Activated naive CD4-positive, alpha-beta T cell treated with anti-CD3 and anti-CD28 coated beads, Interleukin-2, amount 10 ng/mL, durations not matched to agents 7 days and 5 days (primary cell): ENCODE data around the gene ARSJ.

Source experiments
- CTCF ChIA-PET: fragments of 350-600 bp; sonication (Branson Sonifier 250); formaldehyde crosslinking; loops from one replicate; lab custom pipeline; 2021; ENCODE audit warnings: antibody characterized with exemption; lab: Charles Lee
- DNase-seq: peaks from one replicate; pipeline ENCODE4 v3.0.0-alpha.2; 2020
- H3K27ac Mint-ChIP-seq: one replicate; pipeline ENCODE4 v1.8.0; 2021; ENCODE audit warnings: mild to moderate bottlenecking, moderate library complexity, mixed read lengths
- H3K27me3 Mint-ChIP-seq: one replicate; pipeline ENCODE4 v1.8.0; 2021; ENCODE audit warnings: mild to moderate bottlenecking, mixed read lengths
- H3K36me3 Mint-ChIP-seq: one replicate; pipeline ENCODE4 v1.8.0; 2021; ENCODE audit warnings: mixed read lengths
- H3K4me1 Mint-ChIP-seq: one replicate; pipeline ENCODE4 v1.8.0; 2021; ENCODE audit warnings: mixed read lengths
- H3K4me3 Mint-ChIP-seq: one replicate; pipeline ENCODE4 v1.8.0; 2021; ENCODE audit warnings: mild to moderate bottlenecking, moderate library complexity, mixed read lengths
- H3K9me3 Mint-ChIP-seq: one replicate; pipeline ENCODE4 v1.8.0; 2021; ENCODE audit warnings: mixed read lengths

ARSJ gene

DNA sequence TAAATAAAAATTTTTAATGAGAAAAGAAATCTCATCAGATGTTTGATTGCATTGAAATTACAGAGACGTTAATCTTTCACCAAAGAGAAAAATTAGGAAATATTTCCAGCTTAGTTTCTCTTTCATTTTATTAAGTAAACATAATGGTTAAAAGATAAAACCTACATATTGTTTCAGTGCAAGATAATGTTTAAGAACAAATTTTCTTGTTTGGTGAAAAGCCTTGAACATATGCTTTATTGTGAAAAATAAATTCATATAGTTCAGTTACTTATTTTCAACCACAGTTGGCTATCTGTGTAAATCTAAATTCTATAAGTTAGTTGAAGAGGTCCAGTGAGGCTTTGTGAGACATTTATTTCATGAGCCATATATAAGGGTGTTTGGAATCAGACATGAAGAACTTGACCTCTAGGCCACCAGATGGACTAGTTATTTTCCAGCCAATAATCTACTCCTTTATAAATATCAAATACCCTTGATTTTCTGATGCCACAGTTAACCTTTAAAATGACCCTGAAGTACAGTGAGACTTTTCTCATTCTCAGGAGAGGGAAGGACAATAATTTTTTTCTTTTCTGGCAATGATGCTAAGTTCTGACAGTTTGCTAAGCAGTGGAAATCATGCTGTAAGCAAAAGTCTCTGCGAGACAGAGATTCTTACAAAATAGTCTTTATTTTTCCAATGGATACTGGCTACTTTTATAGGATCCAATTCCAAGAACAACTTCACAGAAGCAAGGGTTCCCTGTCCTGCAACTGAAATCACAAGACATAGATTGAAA is 2.5 kb downstream of the ARSJ start:
- Mint-ChIP-seq H3K9me3 (no peaks in the 10 kb centered on the region), H3K27ac (no peak overlapping the region), H3K4me3 (no peak overlapping the region), H3K27me3 (peaks cover 30% of the 10 kb centered on the region), H3K36me3 (no peaks in the 10 kb centered on the region), H3K4me1 (peaks cover 17% of the 10 kb centered on the region)
- DNase-seq, result no peak
- CTCF ChIA-PET, result no interaction called here

DNA sequence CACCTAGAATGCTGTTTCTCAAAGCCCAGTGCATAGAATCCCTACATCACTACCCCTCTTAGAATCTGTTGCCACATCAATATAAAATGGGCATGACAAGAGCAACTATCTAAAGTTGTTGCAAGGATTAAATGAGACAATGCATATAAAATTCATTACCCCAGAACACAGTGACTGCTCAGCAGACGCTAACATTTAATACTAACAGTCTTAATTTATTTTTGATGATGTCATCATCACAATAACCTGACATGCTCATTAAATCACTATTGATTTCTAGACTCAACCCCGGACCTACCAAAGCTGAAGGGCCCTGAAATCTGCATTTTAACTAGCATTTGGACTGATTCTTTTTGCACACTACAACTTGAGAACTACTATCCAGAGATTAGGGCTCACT is 3.9 kb downstream of the ARSJ start:
- DNase-seq, result no peak
- Mint-ChIP-seq H3K4me1 (peaks cover 17% of the 10 kb centered on the region), H3K36me3 (no peaks in the 10 kb centered on the region), H3K27ac (no peak overlapping the region), H3K4me3 (no peak overlapping the region), H3K27me3 (peaks cover 27% of the 10 kb centered on the region), H3K9me3 (no peaks in the 10 kb centered on the region)
- CTCF ChIA-PET, result no interaction called here

DNA sequence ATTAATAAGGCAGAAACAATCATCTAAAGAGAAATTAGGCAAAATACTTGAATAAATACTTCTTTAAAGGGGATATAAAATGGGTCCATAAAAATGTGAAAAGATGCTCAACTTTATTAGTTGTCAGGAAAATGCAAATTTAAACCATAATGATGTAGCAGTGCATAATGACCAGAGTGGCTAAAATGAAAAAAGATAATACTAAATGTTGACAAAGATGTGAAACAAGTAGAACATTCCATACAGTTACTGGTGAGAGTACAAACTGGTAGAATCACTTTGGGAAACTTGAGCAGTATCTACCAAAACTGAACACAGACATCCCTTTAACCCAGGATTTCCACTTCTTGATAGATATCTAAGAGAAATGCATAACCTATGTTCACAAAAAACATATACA is 5.0 kb downstream of the ARSJ start:
- Mint-ChIP-seq H3K27ac (no peak overlapping the region), H3K9me3 (no peaks in the 10 kb centered on the region), H3K4me3 (no peak overlapping the region), H3K4me1 (peaks cover 7% of the 10 kb centered on the region), H3K36me3 (no peaks in the 10 kb centered on the region), H3K27me3 (peaks cover 18% of the 10 kb centered on the region)
- no peak for DNase-seq
- CTCF ChIA-PET, result no interaction called here

DNA sequence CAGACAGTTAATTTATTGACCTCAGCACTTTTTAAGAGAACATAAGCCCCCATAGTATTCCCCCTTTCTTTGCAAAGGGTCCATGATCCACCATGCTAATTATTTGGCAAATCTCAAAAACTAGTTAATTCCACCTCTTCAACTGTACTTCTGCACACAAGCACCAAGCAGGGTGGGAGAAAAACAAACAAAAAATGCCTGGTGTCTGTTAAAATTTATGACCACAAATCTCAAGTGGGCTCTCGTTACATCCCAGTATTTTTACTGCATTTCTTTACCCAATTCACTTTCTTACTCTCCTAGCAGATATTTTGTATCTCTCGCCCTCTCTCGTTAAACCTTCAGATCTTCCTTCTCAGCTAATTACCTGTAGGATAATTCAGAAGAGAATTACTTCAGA is 6.1 kb downstream of the ARSJ start:
- peaks cover 6% of the 10 kb centered on the region for H3K27me3 Mint-ChIP-seq
- CTCF ChIA-PET, result no interaction called here
- no peaks in the 10 kb centered on the region for H3K4me1 Mint-ChIP-seq
- DNase-seq, result no peak
- H3K4me3 Mint-ChIP-seq, result no peak overlapping the region
- H3K36me3 Mint-ChIP-seq, result no peaks in the 10 kb centered on the region
- H3K27ac Mint-ChIP-seq, result no peak overlapping the region
- H3K9me3 Mint-ChIP-seq, result no peaks in the 10 kb centered on the region

DNA sequence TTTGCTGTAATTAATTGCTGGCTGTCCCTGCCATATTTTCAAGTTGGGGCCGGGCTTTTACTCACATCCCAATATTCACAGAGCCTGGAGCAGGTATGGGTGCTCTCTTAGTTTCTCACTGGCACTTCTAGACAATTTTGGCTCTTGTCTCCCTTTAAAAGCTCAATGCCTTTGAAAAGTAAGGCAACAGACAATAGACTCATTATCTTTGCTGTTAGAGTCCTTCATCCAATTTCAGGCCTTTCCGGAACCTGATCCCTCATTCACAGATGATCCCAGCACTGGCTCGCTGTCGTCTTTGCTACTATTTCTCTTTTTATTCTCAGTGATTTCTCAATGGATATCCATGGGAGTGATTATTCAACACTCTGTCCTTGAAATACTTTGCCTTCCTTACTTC is 6.7 kb downstream of the ARSJ start:
- H3K4me1 Mint-ChIP-seq, result no peaks in the 10 kb centered on the region
- H3K9me3 Mint-ChIP-seq, result no peaks in the 10 kb centered on the region

DNA sequence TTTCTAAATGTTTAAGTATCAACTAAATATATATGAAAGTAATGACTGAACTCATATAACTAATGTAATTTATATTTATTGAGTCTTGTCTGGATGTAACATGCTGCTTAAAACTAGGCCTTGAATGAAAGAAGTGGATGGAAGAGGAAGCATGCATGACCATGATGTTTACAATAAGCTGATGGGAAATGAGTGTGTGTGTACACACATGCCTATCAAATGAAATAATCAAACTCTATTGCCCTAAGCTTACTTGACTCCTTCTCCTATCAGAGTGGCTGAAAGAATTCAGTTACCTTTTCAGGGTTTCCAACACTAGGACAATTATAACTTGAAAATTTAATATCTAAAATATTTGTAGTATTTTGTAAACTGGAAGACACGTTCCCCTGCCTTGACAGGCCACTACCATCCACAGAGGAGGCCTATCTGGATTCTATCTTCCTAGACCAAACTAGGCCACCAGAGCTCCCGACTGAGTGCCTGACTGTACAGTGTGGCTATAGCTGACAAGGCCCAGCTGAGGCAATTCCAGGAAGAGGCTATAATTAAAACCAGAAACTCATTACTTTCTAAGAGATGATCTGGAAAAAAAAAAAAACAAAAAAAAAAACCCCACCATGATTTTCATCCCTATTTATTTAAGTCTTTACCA is 7.6 kb downstream of the ARSJ start:
- DNase-seq, result no peak
- no peaks in the 10 kb centered on the region for H3K4me1 Mint-ChIP-seq
- H3K27ac Mint-ChIP-seq, result no peak overlapping the region
- H3K27me3 Mint-ChIP-seq, result no peaks in the 10 kb centered on the region
- CTCF ChIA-PET, result no interaction called here
- no peak overlapping the region for H3K4me3 Mint-ChIP-seq
- H3K9me3 Mint-ChIP-seq, result no peaks in the 10 kb centered on the region
- H3K36me3 Mint-ChIP-seq, result no peaks in the 10 kb centered on the region

More for the DNA sequence above, 6.7 kb downstream of the ARSJ start:
- Mint-ChIP-seq H3K4me3 (no peak overlapping the region), H3K27me3 (peaks cover under 1% of the 10 kb centered on the region), H3K36me3 (no peaks in the 10 kb centered on the region), H3K27ac (no peak overlapping the region)
- no peak for DNase-seq
- CTCF ChIA-PET, result no interaction called here

DNA sequence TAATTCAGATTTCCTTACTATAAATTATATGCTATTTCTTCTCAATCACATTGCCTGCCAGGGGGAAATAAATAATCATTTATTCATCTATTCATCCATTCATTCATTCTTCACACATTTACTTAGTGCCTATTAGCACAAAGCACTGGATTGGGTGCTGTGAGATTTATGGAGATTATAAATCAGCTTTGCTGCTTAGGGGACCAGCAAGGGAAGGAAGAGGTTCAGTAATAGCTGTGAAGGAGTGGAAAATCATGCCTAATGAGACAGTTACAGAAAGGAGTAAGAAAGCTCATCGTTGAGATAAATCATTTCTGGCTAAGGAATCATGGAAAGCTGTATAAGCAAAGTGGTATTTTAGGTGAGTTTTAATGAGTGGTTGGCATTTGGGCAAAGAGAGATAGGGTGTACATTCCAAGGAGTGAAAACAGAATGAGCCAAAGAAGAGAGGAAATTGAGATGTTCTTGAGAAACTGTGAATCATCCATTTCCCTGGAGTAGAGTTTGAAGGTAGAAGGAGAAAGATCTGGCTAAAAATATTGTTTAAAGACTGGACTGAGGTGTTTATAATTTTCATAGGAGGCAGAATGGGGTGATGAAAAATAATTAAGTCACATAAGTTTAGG is 9.6 kb downstream of the ARSJ start:
- Mint-ChIP-seq H3K4me1 (no peaks in the 10 kb centered on the region), H3K27me3 (no peaks in the 10 kb centered on the region), H3K4me3 (no peak overlapping the region), H3K36me3 (no peaks in the 10 kb centered on the region), H3K9me3 (no peaks in the 10 kb centered on the region), H3K27ac (no peak overlapping the region)
- DNase-seq, result no peak
- CTCF ChIA-PET, result no interaction called here

DNA sequence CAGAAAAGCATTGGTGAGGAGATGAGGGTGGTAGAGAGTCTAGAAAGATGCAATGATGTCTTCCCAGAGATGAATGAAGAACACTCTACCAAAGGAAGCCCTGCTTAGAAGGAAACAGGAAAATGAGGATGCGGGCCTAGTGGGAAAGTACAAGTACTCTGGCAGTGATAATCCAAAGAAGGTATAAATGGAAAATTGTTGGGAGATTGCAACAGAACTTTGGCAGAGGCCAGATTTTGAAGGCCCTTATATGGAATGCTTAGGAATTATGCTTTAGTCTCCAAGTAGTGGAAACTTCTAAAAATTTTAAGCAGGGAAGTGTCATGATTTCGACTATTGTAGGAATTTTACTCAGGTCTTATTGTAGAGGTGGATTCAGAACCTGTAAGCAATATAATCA is 11.0 kb downstream of the ARSJ start:
- Mint-ChIP-seq H3K4me1 (no peaks in the 10 kb centered on the region), H3K36me3 (no peaks in the 10 kb centered on the region), H3K9me3 (no peaks in the 10 kb centered on the region), H3K27me3 (no peaks in the 10 kb centered on the region), H3K4me3 (no peak overlapping the region), H3K27ac (no peak overlapping the region)
- DNase-seq, result no peak
- CTCF ChIA-PET, result no interaction called here

DNA sequence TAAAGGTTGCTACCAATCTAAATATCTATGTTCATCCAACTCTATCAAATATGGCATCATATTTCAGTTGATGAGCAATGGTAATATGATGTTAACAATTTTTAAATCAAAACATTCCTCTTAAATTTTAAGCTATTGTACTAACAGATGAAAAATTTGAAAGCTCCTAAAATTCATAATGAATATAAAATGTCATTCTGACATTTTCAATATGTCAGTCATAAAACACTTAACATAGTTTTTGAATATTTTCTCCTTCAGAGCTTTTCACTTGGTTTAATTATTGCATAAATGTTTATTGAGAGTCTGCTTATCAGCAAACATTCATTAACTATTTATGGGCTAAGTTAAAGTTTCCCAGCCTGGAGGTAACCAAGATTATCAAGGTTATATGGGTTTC is 11.8 kb downstream of the ARSJ start:
- H3K4me3 Mint-ChIP-seq, result no peak overlapping the region
- H3K27ac Mint-ChIP-seq, result no peak overlapping the region
- no peaks in the 10 kb centered on the region for H3K4me1 Mint-ChIP-seq
- no peak for DNase-seq
- no peaks in the 10 kb centered on the region for H3K27me3 Mint-ChIP-seq
- CTCF ChIA-PET, result interaction anchor here (1.0 kb wide), 1 partner anchor 10 kb away, joined by 3 read pairs; no protein-coding TSS in a partner anchor
- no peaks in the 10 kb centered on the region for H3K36me3 Mint-ChIP-seq
- H3K9me3 Mint-ChIP-seq, result peaks cover 6% of the 10 kb centered on the region

DNA sequence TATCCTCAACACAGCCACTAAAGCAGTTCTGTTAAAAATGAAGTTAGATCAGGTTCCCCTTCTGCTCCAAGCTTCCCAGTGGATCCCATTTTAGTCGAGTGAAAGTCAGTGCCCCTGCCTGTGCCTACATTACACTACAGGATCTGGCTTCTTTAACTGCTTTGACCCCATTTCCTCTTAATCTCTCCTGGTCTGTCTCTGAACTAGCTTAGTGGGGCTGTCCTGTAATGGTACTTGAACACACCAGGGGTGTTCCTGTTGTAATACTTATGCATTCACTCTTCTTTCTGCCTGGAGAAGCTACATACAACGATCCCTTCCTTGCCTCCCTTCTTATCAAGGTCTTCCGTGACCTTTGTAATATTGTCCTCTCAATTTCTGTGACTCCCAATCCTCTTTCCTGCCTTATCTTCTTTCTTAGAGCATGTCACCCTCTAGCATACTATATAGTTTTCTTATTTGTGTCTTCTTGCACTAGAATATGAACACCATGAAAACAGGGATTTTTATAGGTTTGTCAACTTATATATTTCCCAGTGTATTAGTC is 16.7 kb downstream of the ARSJ start:
- no peaks in the 10 kb centered on the region for H3K36me3 Mint-ChIP-seq
- peaks cover 9% of the 10 kb centered on the region for H3K9me3 Mint-ChIP-seq
- no peak for DNase-seq
- H3K27ac Mint-ChIP-seq, result no peak overlapping the region
- no peaks in the 10 kb centered on the region for H3K27me3 Mint-ChIP-seq
- CTCF ChIA-PET, result no interaction called here
- no peaks in the 10 kb centered on the region for H3K4me1 Mint-ChIP-seq
- H3K4me3 Mint-ChIP-seq, result no peak overlapping the region

DNA sequence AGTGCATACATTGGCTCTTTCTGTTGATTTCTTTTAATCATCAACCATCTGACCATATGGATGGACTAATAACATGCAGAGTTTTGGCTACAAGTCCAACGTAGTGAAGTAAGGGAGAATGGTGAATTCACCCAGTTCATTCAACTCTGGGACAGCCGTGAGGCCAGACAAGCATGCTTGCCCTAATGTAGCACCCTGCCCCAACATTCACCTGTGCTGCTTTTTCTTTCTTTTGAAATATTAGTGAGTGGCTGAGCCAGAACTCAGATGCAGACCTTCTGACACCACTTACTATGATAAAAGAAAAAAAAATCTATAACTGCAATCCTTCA is 17.5 kb downstream of the ARSJ start:
- H3K27me3 Mint-ChIP-seq, result no peaks in the 10 kb centered on the region
- H3K9me3 Mint-ChIP-seq, result peaks cover 9% of the 10 kb centered on the region
- no peaks in the 10 kb centered on the region for H3K36me3 Mint-ChIP-seq
- no peak overlapping the region for H3K4me3 Mint-ChIP-seq
- no peak for DNase-seq
- no peak overlapping the region for H3K27ac Mint-ChIP-seq
- CTCF ChIA-PET, result no interaction called here
- no peaks in the 10 kb centered on the region for H3K4me1 Mint-ChIP-seq

DNA sequence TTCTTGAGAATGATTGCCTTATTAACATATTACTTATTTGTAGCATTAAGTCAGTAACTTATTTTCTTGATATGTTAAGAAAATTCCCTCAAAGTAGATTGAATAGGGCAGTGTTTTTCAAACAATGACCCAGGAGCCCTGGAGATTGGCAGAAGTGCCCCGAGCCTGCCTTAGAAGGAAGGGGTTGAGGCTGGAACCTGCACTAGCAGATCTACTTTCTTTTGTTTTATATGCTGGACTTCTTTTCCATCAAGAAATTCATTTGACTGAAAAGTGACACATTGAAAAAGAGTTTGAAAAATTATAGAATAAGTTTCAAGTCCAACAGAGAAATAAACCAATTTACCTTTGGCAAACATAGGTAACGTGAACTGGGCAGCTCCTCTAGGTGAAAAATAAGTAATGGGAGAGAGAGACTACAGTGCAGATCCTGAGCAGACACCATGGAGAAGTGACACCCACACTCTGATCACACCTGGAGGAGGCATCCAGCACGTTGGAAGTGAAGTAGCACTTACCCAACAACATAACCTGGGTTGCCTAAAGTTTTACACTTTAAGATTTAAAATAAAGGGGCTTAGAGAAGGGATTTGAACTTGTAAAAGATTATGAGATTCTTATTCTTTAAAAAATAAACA is 18.6 kb downstream of the ARSJ start:
- CTCF ChIA-PET, result no interaction called here
- Mint-ChIP-seq H3K27ac (no peak overlapping the region), H3K4me1 (peaks cover 3% of the 10 kb centered on the region)

DNA sequence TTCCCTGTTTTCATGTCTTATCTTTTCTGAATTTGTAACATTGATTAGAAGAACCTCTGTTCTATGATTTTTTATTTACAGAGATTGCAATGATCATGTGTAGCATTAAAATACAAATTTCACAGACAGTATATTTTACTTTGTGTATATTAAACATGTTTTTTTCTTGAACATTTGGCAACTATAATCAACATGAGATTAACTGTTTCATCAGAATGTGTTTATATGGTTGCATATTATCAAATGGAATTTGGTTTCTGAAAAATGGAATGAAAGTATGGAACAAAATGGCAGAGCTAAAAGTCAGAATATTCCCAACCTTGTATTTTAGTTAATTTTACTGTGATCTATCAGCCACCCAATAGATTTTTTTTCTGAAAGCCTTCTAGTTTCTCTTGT is 19.9 kb downstream of the ARSJ start:
- DNase-seq, result no peak

More for the DNA sequence above, 18.6 kb downstream of the ARSJ start:
- no peak for DNase-seq
- Mint-ChIP-seq H3K27me3 (no peaks in the 10 kb centered on the region), H3K36me3 (no peaks in the 10 kb centered on the region), H3K4me3 (no peak overlapping the region), H3K9me3 (peaks cover 9% of the 10 kb centered on the region)

More for the DNA sequence above, 19.9 kb downstream of the ARSJ start:
- CTCF ChIA-PET, result interaction anchor here (1.2 kb wide), 1 partner anchor 112 kb away, joined by 4 read pairs; no protein-coding TSS in a partner anchor
- H3K9me3 Mint-ChIP-seq, result peaks cover 9% of the 10 kb centered on the region
- H3K27me3 Mint-ChIP-seq, result no peaks in the 10 kb centered on the region
- H3K4me3 Mint-ChIP-seq, result no peak overlapping the region
- no peaks in the 10 kb centered on the region for H3K36me3 Mint-ChIP-seq
- peaks cover 6% of the 10 kb centered on the region for H3K4me1 Mint-ChIP-seq
- no peak overlapping the region for H3K27ac Mint-ChIP-seq
